OCI-LY3 (cell line): ENCODE measurements around the gene ADSS2.

ENCODE experiments used
- H2AFZ ChIP-seq: fragments of 200-600, 300-600 bp; shearing (Covaris generic); 2 replicates; pipeline ENCODE4 v1.6.0; 2014; ENCODE audit warnings: antibody characterized with exemption, low read depth, low read length
- H3K27ac ChIP-seq: fragments of 200-600, 300-600 bp; sonication (generic); 2 replicates; pipeline ENCODE4 v1.5.1; 2014; ENCODE audit warnings: mild to moderate bottlenecking, low read length, moderate library complexity, mixed read lengths
- H3K27me3 ChIP-seq: fragments of 200-600, 300-600 bp; sonication (generic); 2 replicates; pipeline ENCODE4 v1.6.1; 2014; ENCODE audit warnings: low read depth, low read length, mixed read lengths
- H3K36me3 ChIP-seq: fragments of 200-600, 300-600 bp; sonication (generic); replicated peaks from 2 replicates; pipeline ENCODE3; 2014; ENCODE audit warnings: low read depth, low read length, mixed read lengths
- H3K4me1 ChIP-seq: fragments of 300-600, 200-600 bp; sonication (generic); 2 replicates; pipeline ENCODE4 v1.6.1; 2014; ENCODE audit warnings: low read length, mixed read lengths
- H3K4me2 ChIP-seq: fragments of 200-600, 300-600 bp; sonication (generic); 2 replicates; pipeline ENCODE4 v1.6.1; 2014; ENCODE audit warnings: low read length, mixed read lengths
- H3K4me3 ChIP-seq: fragments of 300-600, 200-600 bp; sonication (generic); 2 replicates; pipeline ENCODE4 v1.5.1; 2014; ENCODE audit warnings: antibody characterized with exemption, mild to moderate bottlenecking, low read length, moderate library complexity
- H3K79me2 ChIP-seq: fragments of 300-600, 200-600 bp; shearing (Covaris generic); 2 replicates; pipeline ENCODE4 v1.6.1; 2014; ENCODE audit warnings: mild to moderate bottlenecking, low read length, mixed read lengths
- H3K9ac ChIP-seq: fragments of 300-600, 200-600 bp; shearing (Covaris generic); 2 replicates; pipeline ENCODE4 v1.6.0; 2014; ENCODE audit warnings: mild to moderate bottlenecking, low read length, moderate library complexity
- H3K9me3 ChIP-seq: fragments of 200-600, 300-600 bp; shearing (Covaris generic); 2 replicates; pipeline ENCODE4 v1.6.1; 2014; ENCODE audit warnings: low read length, mixed read lengths; ENCODE audit not compliant: insufficient read depth
- H4K20me1 ChIP-seq: fragments of 200-600, 300-600 bp; sonication (generic); 2 replicates; pipeline ENCODE4 v1.6.1; 2016; ENCODE audit warnings: low read length, mixed read lengths; ENCODE audit not compliant: insufficient read depth
- EZH2phosphoT487 ChIP-seq: fragments of 200-600 bp; shearing (Covaris generic); IDR thresholded peaks from 2 replicates; pipeline ENCODE4 v1.6.1; 2018; ENCODE audit warnings: antibody characterized with exemption, mixed run types, low read depth
- TF ChIP-seq, protein P1 (sequence below): fragments of 200-600, 300-600 bp; sonication (generic); IDR thresholded peaks from 2 replicates; pipeline ENCODE4 v1.5.1; 2014; ENCODE audit warnings: antibody characterized with exemption, low read length, low read depth

Gene ADSS2

DNA sequence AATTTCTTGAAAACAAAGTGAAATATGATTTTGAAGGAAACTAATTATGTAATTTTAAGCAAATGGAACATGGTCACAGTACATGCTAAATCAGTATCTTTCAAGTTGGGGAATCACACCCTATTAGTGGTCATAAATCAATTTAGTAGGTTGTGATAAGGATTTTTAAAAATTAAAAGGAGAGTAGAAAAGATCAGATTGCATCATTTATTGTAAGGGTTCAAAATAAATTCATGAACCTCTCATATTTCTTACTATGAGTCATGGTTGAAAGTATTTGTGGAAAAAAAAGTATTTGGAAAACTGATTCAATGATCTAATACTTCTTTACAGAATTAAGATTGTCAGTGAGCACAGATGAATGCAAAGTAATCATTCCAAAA lies 14.6 kb downstream of the ADSS2 start:
- Histone ChIP-seq H3K79me2 (peaks cover 66% of the 10 kb centered on the region), H3K4me2 (no peak overlapping the region)

DNA sequence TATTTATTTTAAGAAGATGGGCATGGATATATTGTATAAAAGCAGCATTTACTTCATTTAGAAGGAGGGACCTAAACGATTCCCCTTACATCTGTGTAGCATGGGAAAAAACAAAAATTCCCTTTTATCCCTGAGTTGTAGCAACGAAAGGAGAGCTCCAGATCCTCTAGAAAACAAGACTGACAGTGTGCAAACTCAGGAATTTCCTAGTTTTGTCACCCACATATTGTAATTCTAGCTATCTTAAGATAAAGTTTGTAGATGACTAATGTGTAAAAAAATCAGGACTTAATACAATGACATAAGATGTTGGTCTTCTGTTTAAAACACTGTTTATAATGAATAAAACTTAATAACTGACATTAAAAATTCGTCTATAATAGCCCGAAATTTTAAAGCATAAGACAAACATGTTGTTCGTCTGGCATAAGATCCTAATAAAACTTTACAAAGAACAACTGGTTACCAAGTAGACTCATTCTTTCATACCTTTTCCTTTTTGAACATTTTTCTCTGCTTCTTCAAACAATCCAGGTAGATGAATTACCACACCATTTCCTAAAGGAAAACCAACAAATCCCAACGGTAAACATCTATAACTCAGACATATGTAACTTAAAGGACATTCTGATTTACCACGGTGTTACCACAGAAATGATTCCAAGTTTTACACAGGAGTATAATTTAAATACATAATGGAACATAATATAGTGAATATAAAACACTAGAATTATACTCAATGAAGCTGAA lies 15.2 kb downstream of the ADSS2 start:
- peaks cover 18% of the 10 kb centered on the region; the same call in 1 of the 2 replicates for H4K20me1 ChIP-seq
- no peaks in the 10 kb centered on the region for H3K4me1 ChIP-seq
- no peak overlapping the region for H3K4me2 ChIP-seq
- no peak overlapping the region for H3K4me3 ChIP-seq
- TF ChIP-seq, protein P1, sequence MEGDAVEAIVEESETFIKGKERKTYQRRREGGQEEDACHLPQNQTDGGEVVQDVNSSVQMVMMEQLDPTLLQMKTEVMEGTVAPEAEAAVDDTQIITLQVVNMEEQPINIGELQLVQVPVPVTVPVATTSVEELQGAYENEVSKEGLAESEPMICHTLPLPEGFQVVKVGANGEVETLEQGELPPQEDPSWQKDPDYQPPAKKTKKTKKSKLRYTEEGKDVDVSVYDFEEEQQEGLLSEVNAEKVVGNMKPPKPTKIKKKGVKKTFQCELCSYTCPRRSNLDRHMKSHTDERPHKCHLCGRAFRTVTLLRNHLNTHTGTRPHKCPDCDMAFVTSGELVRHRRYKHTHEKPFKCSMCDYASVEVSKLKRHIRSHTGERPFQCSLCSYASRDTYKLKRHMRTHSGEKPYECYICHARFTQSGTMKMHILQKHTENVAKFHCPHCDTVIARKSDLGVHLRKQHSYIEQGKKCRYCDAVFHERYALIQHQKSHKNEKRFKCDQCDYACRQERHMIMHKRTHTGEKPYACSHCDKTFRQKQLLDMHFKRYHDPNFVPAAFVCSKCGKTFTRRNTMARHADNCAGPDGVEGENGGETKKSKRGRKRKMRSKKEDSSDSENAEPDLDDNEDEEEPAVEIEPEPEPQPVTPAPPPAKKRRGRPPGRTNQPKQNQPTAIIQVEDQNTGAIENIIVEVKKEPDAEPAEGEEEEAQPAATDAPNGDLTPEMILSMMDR: no peak
- no peak for TF ChIP-seq EZH2phosphoT487
- no peaks in the 10 kb centered on the region for H3K27me3 ChIP-seq
- H3K27ac ChIP-seq: no peak overlapping the region
- H3K9ac ChIP-seq: no peak overlapping the region
- no peak overlapping the region for H2AFZ ChIP-seq
- peaks cover 24% of the 10 kb centered on the region for H3K36me3 ChIP-seq
- peaks cover 60% of the 10 kb centered on the region for H3K79me2 ChIP-seq
- H3K9me3 ChIP-seq: no peaks in the 10 kb centered on the region

More for the DNA sequence above, 14.6 kb downstream of the ADSS2 start:
- H3K4me3 ChIP-seq: no peak overlapping the region
- H2AFZ ChIP-seq: no peak overlapping the region
- no peak overlapping the region for H3K27ac ChIP-seq
- H3K9ac ChIP-seq: no peak overlapping the region
- H4K20me1 ChIP-seq: peaks cover 18% of the 10 kb centered on the region; the same call in 1 of the 2 replicates
- no peaks in the 10 kb centered on the region for H3K4me1 ChIP-seq
- peaks cover 18% of the 10 kb centered on the region for H3K36me3 ChIP-seq
- H3K27me3 ChIP-seq: no peaks in the 10 kb centered on the region
- TF ChIP-seq EZH2phosphoT487: no peak
- TF ChIP-seq, protein P1: no peak
- H3K9me3 ChIP-seq: no peaks in the 10 kb centered on the region

DNA sequence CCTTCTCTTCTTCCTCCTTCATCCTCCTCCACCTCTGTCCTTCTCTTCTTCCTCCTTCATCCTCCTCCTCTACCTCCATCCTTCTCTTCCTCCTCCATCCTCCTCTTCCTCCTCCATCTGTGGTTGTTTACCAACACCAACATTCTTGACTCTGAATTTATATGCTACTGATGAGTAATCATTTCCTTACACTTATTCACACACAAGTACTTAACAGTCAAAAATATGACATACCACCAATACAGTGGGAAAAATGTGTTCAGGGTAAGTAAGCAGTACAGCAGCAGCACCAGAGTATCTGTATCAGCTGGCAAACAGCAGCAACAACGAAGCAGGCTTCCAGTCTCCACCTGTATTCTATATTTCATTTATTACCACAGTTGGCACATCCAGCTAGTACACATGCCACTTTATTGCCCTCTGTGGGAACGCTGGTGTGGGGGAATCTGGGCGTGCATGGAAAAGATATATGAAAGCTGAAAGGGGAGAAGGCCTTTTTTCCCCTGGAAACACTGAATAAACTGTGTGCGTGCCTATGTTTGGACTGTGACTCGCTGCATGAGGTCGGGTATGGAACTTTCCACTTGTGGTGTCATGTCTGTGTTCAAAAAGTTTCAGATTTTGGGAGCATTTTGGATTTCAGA lies 16.0 kb downstream of the ADSS2 start:
- Histone ChIP-seq H3K36me3 (peaks cover 26% of the 10 kb centered on the region), H3K4me2 (no peak overlapping the region), H3K9me3 (no peaks in the 10 kb centered on the region), H3K27me3 (no peaks in the 10 kb centered on the region), H3K27ac (no peak overlapping the region), H3K79me2 (peaks cover 53% of the 10 kb centered on the region), H3K4me3 (no peak overlapping the region), H3K9ac (no peak overlapping the region), H4K20me1 (peaks cover 18% of the 10 kb centered on the region; the same call in 1 of the 2 replicates), H3K4me1 (no peaks in the 10 kb centered on the region), H2AFZ (no peak overlapping the region)
- TF ChIP-seq, protein P1: no peak
- TF ChIP-seq EZH2phosphoT487: no peak

DNA sequence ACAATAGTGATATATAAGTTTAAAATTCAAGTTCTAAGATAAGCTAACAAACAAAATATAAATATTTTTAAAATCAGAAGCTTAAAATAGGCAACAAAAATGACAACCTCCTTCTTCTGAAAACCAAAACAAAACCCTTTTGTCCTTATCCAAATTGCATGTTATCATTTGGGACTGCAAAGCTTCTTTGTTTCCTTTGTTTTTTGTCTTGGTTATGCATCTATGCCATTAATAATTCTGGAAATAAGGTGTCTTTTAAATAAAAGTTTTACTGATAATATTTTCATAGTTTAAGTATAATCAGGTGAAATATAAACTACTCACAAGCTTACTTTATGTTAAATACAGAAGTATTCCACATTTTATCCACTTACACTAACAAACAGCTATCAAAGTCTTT lies 20.5 kb downstream of the ADSS2 start:
- Histone ChIP-seq H3K36me3 (peaks cover 39% of the 10 kb centered on the region), H3K4me2 (no peak overlapping the region), H3K4me1 (no peaks in the 10 kb centered on the region), H3K27ac (no peak overlapping the region), H2AFZ (no peak overlapping the region), H3K27me3 (no peaks in the 10 kb centered on the region), H3K9ac (no peak overlapping the region), H3K79me2 (peaks cover 19% of the 10 kb centered on the region; the same call in 1 of the 2 replicates), H3K9me3 (no peaks in the 10 kb centered on the region), H4K20me1 (peaks cover 3% of the 10 kb centered on the region; the same call in 1 of the 2 replicates), H3K4me3 (no peak overlapping the region)
- TF ChIP-seq, protein P1: no peak
- no peak for TF ChIP-seq EZH2phosphoT487
